Body of pancreas (tissue), 4 donors: ENCODE measurements around the gene NOL6. TPM values are rescaled to one million over a fixed set of nuclear protein-coding genes. Genes with fewer than 3 reads are reported as not detected.

Source experiments
- ATAC-seq: fragments of 150-250 bp; one replicate; pipeline ENCODE4 v1.9.1; 2016
- DNase-seq, 4 donors: peaks; one replicate each; pipeline ENCODE4 v3.0.0-alpha.2; 2019
- H3K27ac ChIP-seq, 4 donors: fragments of 200-600 bp; sonication (generic); 1 replicate in 3 of 4; 2 replicates in 1 of 4; pipeline versions ENCODE4 v1.5.1 to v1.6.1; 2016 to 2019; ENCODE audit warnings: mild to moderate bottlenecking in 1 of 4, mixed read lengths in 1 of 4, moderate library complexity in 1 of 4
- H3K27me3 ChIP-seq, 2 donors: fragments of 200-600 bp; sonication (generic); one replicate each; pipeline ENCODE4 v1.6.0; 2016; ENCODE audit warnings: mild to moderate bottlenecking in 1 of 2
- H3K36me3 ChIP-seq, 2 donors: fragments of 200-600 bp; sonication (generic); replicated peaks in 1 of 2; 2 replicates each; pipeline ENCODE4 v1.5.1; 2016; ENCODE audit warnings: low read depth in 2 of 2; ENCODE audit not compliant: insufficient read depth in 1 of 2
- H3K4me1 ChIP-seq: fragments of 200-600 bp; sonication (generic); one replicate; pipeline ENCODE4 v1.6.0; 2016
- H3K4me3 ChIP-seq, 2 donors: fragments of 200-600 bp; sonication (generic); 1 replicate in 1 of 2; 2 replicates in 1 of 2; pipeline ENCODE4 v1.5.1; 2016 to 2019
- H3K9me3 ChIP-seq, 3 donors: fragments of 200-600 bp; sonication (generic); 1 replicate in 2 of 3; 2 replicates in 1 of 3; pipeline ENCODE4 v1.5.1; 2016
- POLR2A ChIP-seq, 3 donors: fragments of 450-650 bp; IDR thresholded peaks; one replicate each; pipeline ENCODE4 v1.6.1; 2016; ENCODE audit warnings: antibody characterized with exemption in 3 of 3, mild to moderate bottlenecking in 2 of 3
- WGBS, 2 donors: methylation state at CpG; one replicate each; pipeline ENCODE4 v1.1.5; 2017; 5-methylcytosine and 5-hydroxymethylcytosine counted together
- intact Hi-C: fragments of 100-400 bp; cut with DNase I; formaldehyde crosslinking; loops from one replicate; pipeline ENCODE4 v1.15.1; 2023
- microRNA-seq, 2 donors: library from miRNA; unstranded; fragments of <30 nt; microRNA quantifications; one replicate each; pipeline ENCODE4, GENCODE V29; 2016; ENCODE audit warnings: borderline number of aligned reads in 2 of 2, borderline replicate concordance in 2 of 2
- small RNA-seq: library from RNA; depleted of rRNA; stranded (forward); fragments of <200 nt; gene quantifications from one replicate; pipeline ENCODE3, GENCODE V24; 2016
- total RNA-seq, 2 donors: library from RNA; depleted of rRNA; stranded (reverse); fragments of >200 nt; gene quantifications; one replicate each; pipeline ENCODE4 v1.1.0, GENCODE V29; 2016
- TF ChIP-seq, protein P1 (sequence below), 7 experiments: fragments of 450-650 bp in 4 of 7; fragments of 200-600 bp in 3 of 7; sonication (generic) in 3 of 7; IDR thresholded peaks; one replicate each; pipeline ENCODE4 v1.5.1; 2016 to 2019; ENCODE audit warnings: antibody characterized with exemption in 7 of 7

The NOL6 gene
- total RNA-seq, 2 donors from 2014 or later: 14.8 to 23.1 TPM

DNA sequence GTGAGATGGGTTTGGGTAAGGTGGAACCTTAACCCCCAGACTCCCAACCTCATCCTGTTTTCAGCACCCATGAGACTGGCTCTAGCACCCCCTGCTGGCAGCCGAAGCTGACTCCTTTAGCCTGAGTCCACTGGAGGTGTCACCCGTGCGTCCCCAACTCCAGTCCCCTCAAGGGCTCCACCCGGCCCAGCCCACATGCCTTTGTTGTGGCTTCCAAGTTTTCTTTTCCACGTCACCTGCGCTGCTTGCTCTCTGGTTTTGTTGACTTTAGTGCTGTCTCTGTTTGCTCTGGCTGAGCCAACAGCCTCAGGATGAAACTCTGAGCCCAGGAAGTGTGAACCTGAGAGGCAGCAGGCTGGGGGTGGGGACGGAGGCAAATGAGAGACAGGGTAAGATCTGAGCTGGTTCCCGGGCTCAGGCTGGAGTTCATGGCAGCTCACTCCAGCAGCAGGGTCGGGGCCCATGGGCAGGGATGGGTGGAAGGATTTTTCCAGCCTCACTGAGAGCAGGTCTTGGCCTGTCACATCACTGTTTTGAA lies 58.2 kb downstream of the NOL6 start:
- H3K27ac ChIP-seq: peak overlapping the region; percentile 33 to 81 (median 62)

DNA sequence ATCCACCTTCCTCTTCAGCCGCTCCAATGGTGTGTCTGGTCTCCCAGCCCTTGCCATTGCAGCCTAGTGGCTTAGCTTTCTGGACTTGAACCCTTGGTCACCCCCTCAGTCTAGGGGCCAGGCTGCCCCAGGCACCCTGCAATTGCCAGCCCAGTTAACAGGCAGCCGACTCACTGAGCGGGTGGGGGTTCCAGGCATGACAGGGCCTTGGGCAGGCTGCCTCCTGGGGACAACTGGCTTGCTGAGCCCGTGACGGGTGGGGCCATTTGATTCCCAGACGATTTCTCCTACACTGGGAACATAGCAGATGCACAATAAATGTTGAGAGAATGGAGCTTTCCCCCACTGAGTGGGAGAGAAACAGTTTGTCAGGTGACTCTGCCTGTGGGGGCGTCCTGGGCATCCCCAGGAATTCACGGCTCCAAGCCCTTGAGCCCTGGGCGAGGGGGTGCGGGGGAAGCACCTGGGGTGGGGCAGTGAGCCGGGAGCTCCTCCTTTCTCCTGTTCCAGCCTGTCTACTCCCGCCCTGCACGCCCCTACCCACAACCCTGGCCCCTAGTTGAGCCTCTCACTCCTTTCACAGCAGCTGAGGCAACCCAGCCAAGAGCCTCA lies 58.7 kb downstream of the NOL6 start:
- WGBS, 2 donors: 61 to 77% methylated on average over 10 to 13 of the region's 13 CpGs
- ATAC-seq (no peak), DNase-seq (peak in 1 of 4 donors; percentile 47)
- Histone ChIP-seq H3K27me3 (no peaks in the 10 kb centered on the region), H3K9me3 (no peaks in the 10 kb centered on the region), H3K4me1 (peaks cover 23% of the 10 kb centered on the region), H3K4me3 (no peak overlapping the region), H3K36me3 (no peaks in the 10 kb centered on the region), H3K27ac (peak overlapping the region; percentile 33 to 69 (median 50))
- intact Hi-C loops: no loop called here
- TF ChIP-seq POLR2A (IDR thresholded peaks at IDR 0.05): no peak
- TF ChIP-seq, protein P1, sequence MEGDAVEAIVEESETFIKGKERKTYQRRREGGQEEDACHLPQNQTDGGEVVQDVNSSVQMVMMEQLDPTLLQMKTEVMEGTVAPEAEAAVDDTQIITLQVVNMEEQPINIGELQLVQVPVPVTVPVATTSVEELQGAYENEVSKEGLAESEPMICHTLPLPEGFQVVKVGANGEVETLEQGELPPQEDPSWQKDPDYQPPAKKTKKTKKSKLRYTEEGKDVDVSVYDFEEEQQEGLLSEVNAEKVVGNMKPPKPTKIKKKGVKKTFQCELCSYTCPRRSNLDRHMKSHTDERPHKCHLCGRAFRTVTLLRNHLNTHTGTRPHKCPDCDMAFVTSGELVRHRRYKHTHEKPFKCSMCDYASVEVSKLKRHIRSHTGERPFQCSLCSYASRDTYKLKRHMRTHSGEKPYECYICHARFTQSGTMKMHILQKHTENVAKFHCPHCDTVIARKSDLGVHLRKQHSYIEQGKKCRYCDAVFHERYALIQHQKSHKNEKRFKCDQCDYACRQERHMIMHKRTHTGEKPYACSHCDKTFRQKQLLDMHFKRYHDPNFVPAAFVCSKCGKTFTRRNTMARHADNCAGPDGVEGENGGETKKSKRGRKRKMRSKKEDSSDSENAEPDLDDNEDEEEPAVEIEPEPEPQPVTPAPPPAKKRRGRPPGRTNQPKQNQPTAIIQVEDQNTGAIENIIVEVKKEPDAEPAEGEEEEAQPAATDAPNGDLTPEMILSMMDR (IDR thresholded peaks at IDR 0.05): no peak

More for the DNA sequence above, 58.2 kb downstream of the NOL6 start:
- no peaks in the 10 kb centered on the region for H3K9me3 ChIP-seq
- H3K4me3 ChIP-seq: no peak overlapping the region
- ATAC-seq (peak; percentile 94), DNase-seq (peak; percentile 90 to 94 (median 92))
- whole genome bisulfite sequencing, 2 donors: 3 to 7% methylated on average over 7 to 9 of the region's 9 CpGs
- TF ChIP-seq, protein P1 (IDR thresholded peaks at IDR 0.05): peak; percentile 71 to 90 (median 78)
- peak in 2 of 3 donors; percentile 33 to 35 for TF ChIP-seq POLR2A (IDR thresholded peaks at IDR 0.05)
- H3K36me3 ChIP-seq: no peaks in the 10 kb centered on the region
- H3K4me1 ChIP-seq: peaks cover 23% of the 10 kb centered on the region
- no peaks in the 10 kb centered on the region for H3K27me3 ChIP-seq
- intact Hi-C loops: no loop called here

DNA sequence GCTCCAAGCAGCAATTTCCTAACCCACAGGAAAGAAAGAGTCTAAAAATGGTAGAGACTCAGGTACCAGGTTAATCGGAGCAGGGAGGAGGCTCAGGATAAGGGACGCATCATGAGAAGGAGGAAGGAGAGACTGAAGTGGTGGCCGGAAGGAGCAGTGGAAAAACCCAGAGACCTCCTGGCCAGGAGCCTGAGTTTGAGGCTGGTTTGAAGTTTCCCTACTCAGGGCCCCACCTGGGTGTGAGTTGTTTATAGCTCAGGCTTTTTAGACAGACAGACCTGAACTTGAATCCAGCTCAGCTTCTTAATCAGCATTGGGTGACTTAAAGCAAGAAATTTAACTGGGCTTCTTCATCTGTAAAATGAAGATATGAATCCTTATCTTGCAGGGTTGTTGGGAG lies 59.5 kb downstream of the NOL6 start:
- Histone ChIP-seq H3K4me3 (no peak overlapping the region), H3K27ac (no peak overlapping the region), H3K4me1 (peaks cover 23% of the 10 kb centered on the region), H3K27me3 (no peaks in the 10 kb centered on the region), H3K9me3 (no peaks in the 10 kb centered on the region), H3K36me3 (no peaks in the 10 kb centered on the region)
- 57 to 73% methylated on average over 3 of the region's 3 CpGs for WGBS, 2 donors
- DNase-seq (no peak), ATAC-seq (no peak)
- TF ChIP-seq, protein P1 (IDR thresholded peaks at IDR 0.05): no peak
- no peak for TF ChIP-seq POLR2A (IDR thresholded peaks at IDR 0.05)
- intact Hi-C loops: no loop called here

Small RNA genes lying within 50 kb of the gene (microRNA-seq; reads per million reads assigned to microRNA genes)
- gene MIR6851: 0 to 0.47 reads per million in 2 donors

Small RNA genes lying within 50 kb of the gene (small RNA-seq; reads per million reads assigned to genes)
- gene AL356218.2: not detected
- gene MIR6851: not detected

Other genes with a start within 250 kb of the NOL6 start
- gene SPINK4, start 233.8 kb downstream of the NOL6 start, total RNA-seq: not detected
- gene BAG1, start 209.2 kb downstream of the NOL6 start, total RNA-seq: 10 to 100 TPM; 46.5 to 80.2 TPM
- 10 to 100 TPM in 1 of 2 donors, 1 to 10 TPM in 1; 4.6 to 20.5 TPM for gene CHMP5, start 208.9 kb downstream of the NOL6 start, total RNA-seq
- 10 to 100 TPM; 22.1 to 26.4 TPM for gene NFX1, start 183.4 kb downstream of the NOL6 start, total RNA-seq
- gene AQP7, start 71.4 kb downstream of the NOL6 start, total RNA-seq: 10 to 100 TPM in 1 of 2 donors, 1 to 10 TPM in 1; 4.2 to 29.7 TPM
- 10 to 100 TPM; 12.5 to 50.3 TPM for gene AQP3, start 26.3 kb downstream of the NOL6 start, total RNA-seq
- gene ANKRD18B, start 50.3 kb upstream of the NOL6 start, total RNA-seq: 1 to 10 TPM in 1 of 2 donors, not detected in 1; 6.0 TPM